OCI-LY3 (cell line): ENCODE results near the gene RTN4R.
"Not testable (repeated sequence)": the region's sequence is repeated elsewhere in the genome, so short reads cannot be mapped to it uniquely, and the experiment has no call there.

ENCODE experiments used
- EZH2phosphoT487 ChIP-seq: fragments of 200-600 bp; shearing (Covaris generic); IDR thresholded peaks from 2 replicates; pipeline ENCODE4 v1.6.1; 2018; ENCODE audit warnings: antibody characterized with exemption, mixed run types, low read depth
- TF ChIP-seq, protein P1 (sequence below): fragments of 200-600, 300-600 bp; sonication (generic); IDR thresholded peaks from 2 replicates; pipeline ENCODE4 v1.5.1; 2014; ENCODE audit warnings: antibody characterized with exemption, low read length, low read depth

DNA sequence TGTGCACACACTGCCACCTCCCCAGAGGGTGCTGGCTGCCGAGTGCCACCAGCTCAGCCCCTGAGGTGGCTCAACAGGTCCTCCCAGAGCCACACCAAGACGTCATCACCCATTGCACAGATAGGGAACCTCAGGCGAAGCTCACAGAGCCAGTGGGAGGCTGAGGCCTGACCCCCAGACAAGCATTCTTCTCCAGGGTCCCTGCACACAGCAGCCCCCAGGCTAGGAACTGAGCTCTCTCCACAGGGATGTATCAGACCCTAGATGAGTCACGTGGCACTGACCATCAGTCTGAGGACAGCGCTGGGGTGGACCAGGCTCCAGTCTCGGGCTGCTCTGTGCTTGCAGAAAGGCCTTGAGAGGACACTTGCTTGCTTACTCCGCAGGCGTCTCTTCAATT is 1.6 kb upstream of the RTN4R start:
- TF ChIP-seq, protein P1, sequence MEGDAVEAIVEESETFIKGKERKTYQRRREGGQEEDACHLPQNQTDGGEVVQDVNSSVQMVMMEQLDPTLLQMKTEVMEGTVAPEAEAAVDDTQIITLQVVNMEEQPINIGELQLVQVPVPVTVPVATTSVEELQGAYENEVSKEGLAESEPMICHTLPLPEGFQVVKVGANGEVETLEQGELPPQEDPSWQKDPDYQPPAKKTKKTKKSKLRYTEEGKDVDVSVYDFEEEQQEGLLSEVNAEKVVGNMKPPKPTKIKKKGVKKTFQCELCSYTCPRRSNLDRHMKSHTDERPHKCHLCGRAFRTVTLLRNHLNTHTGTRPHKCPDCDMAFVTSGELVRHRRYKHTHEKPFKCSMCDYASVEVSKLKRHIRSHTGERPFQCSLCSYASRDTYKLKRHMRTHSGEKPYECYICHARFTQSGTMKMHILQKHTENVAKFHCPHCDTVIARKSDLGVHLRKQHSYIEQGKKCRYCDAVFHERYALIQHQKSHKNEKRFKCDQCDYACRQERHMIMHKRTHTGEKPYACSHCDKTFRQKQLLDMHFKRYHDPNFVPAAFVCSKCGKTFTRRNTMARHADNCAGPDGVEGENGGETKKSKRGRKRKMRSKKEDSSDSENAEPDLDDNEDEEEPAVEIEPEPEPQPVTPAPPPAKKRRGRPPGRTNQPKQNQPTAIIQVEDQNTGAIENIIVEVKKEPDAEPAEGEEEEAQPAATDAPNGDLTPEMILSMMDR: not testable (repeated sequence)
- TF ChIP-seq EZH2phosphoT487: not testable (repeated sequence)
